Activated naive CD8-positive, alpha-beta T cell treated with anti-CD3 and anti-CD28 coated beads, Interleukin-2, amount 50 U/mL, for 24 hours (primary cell): Measurements from ENCODE around the gene CDK11A.
"Not testable (repeated sequence)": the region's sequence is repeated elsewhere in the genome, so short reads cannot be mapped to it uniquely, and the experiment has no call there.

Source experiments
- ATAC-seq: fragments of 150-1000 bp; cut with Tn5 transposase; one replicate; pipeline ENCODE4 v1.10.0; 2021
- DNase-seq: peaks from one replicate; pipeline ENCODE4 v3.0.0; 2021
- H3K27ac Mint-ChIP-seq: one replicate; pipeline ENCODE4 v1.8.0; 2021; ENCODE audit warnings: mild to moderate bottlenecking, mixed read lengths
- H3K27me3 Mint-ChIP-seq: one replicate; pipeline ENCODE4 v1.8.0; 2021; ENCODE audit warnings: mixed read lengths
- H3K36me3 Mint-ChIP-seq: one replicate; pipeline ENCODE4 v1.8.0; 2021; ENCODE audit warnings: low read depth, mixed read lengths
- H3K4me1 Mint-ChIP-seq: one replicate; pipeline ENCODE4 v1.8.0; 2021; ENCODE audit warnings: mixed read lengths
- H3K4me3 Mint-ChIP-seq: one replicate; pipeline ENCODE4 v1.8.0; 2021; ENCODE audit warnings: mild to moderate bottlenecking, moderate library complexity, mixed read lengths
- H3K9me3 Mint-ChIP-seq: one replicate; pipeline ENCODE4 v1.8.0; 2021; ENCODE audit warnings: mixed read lengths

CDK11A gene

GRCh38 chr1:1724035-1724864 is at the start of gene CDK11A:
Gene CDK11A, minus strand, starts transcription at chr1:1724357. Its CDS starts 1,539 bp downstream, at chr1:1722818.
- not testable (repeated sequence) for H3K4me1 Mint-ChIP-seq, H3K27me3 Mint-ChIP-seq, H3K9me3 Mint-ChIP-seq
- peak; percentile 95 for ATAC-seq
- peaks cover 20% of the 10 kb centered on the region for H3K36me3 Mint-ChIP-seq
- peak; percentile 92 for DNase-seq
- H3K4me3 Mint-ChIP-seq: peak within 1 kb of the TSS; percentile 83
- H3K27ac Mint-ChIP-seq: peak within 1 kb of the TSS; percentile 87

GRCh38 chr1:1773874-1774273 is 49.7 kb upstream of the CDK11A start:
- H3K4me1 Mint-ChIP-seq: peaks cover 36% of the 10 kb centered on the region
- peaks cover 2% of the 10 kb centered on the region for H3K27me3 Mint-ChIP-seq
- DNase-seq (no peak), ATAC-seq (no peak)
- peaks cover 40% of the 10 kb centered on the region for H3K36me3 Mint-ChIP-seq
- no peak overlapping the region for H3K4me3 Mint-ChIP-seq
- H3K27ac Mint-ChIP-seq: no peak overlapping the region
- H3K9me3 Mint-ChIP-seq: no peaks in the 10 kb centered on the region

- Mint-ChIP-seq H3K9me3 (no peaks in the 10 kb centered on the region), H3K27me3 (no peaks in the 10 kb centered on the region), H3K4me3 (no peak overlapping the region), H3K36me3 (peaks cover 46% of the 10 kb centered on the region), H3K27ac (no peak overlapping the region), H3K4me1 (peaks cover 20% of the 10 kb centered on the region)
- no peak for DNase-seq
- no peak for ATAC-seq
Observed at GRCh38 chr1:1771096-1771495, 46.9 kb upstream of the CDK11A start.

GRCh38 chr1:1770102-1770501 is 45.9 kb upstream of the CDK11A start:
- peaks cover 44% of the 10 kb centered on the region for H3K36me3 Mint-ChIP-seq
- no peak for ATAC-seq
- H3K4me1 Mint-ChIP-seq: peaks cover 10% of the 10 kb centered on the region
- DNase-seq: no peak
- H3K27ac Mint-ChIP-seq: no peak overlapping the region
- no peak overlapping the region for H3K4me3 Mint-ChIP-seq
- no peaks in the 10 kb centered on the region for H3K9me3 Mint-ChIP-seq
- no peaks in the 10 kb centered on the region for H3K27me3 Mint-ChIP-seq

- no peak overlapping the region for H3K4me3 Mint-ChIP-seq
- peaks cover 4% of the 10 kb centered on the region for H3K4me1 Mint-ChIP-seq
- no peaks in the 10 kb centered on the region for H3K27me3 Mint-ChIP-seq
- peaks cover 43% of the 10 kb centered on the region for H3K36me3 Mint-ChIP-seq
- no peaks in the 10 kb centered on the region for H3K9me3 Mint-ChIP-seq
- ATAC-seq (no peak), DNase-seq (no peak)
- H3K27ac Mint-ChIP-seq: no peak overlapping the region
Observed at GRCh38 chr1:1768249-1768992, 44.3 kb upstream of the CDK11A start.

- H3K36me3 Mint-ChIP-seq: peaks cover 32% of the 10 kb centered on the region
- H3K4me1 Mint-ChIP-seq: no peaks in the 10 kb centered on the region
- ATAC-seq: no peak
- H3K4me3 Mint-ChIP-seq: no peak overlapping the region
- H3K27ac Mint-ChIP-seq: no peak overlapping the region
- no peaks in the 10 kb centered on the region for H3K27me3 Mint-ChIP-seq
- no peak for DNase-seq
- no peaks in the 10 kb centered on the region for H3K9me3 Mint-ChIP-seq
Observed at GRCh38 chr1:1764876-1765470, 40.8 kb upstream of the CDK11A start.

GRCh38 chr1:1763657-1764621 is 39.8 kb upstream of the CDK11A start:
- DNase-seq (no peak), ATAC-seq (no peak)
- H3K9me3 Mint-ChIP-seq: no peaks in the 10 kb centered on the region
- H3K4me1 Mint-ChIP-seq: no peaks in the 10 kb centered on the region
- H3K4me3 Mint-ChIP-seq: no peak overlapping the region
- H3K27me3 Mint-ChIP-seq: no peaks in the 10 kb centered on the region
- peaks cover 30% of the 10 kb centered on the region for H3K36me3 Mint-ChIP-seq
- no peak overlapping the region for H3K27ac Mint-ChIP-seq

GRCh38 chr1:1761504-1762376 is 37.6 kb upstream of the CDK11A start:
- H3K4me1 Mint-ChIP-seq: no peaks in the 10 kb centered on the region
- H3K4me3 Mint-ChIP-seq: no peak overlapping the region
- H3K9me3 Mint-ChIP-seq: no peaks in the 10 kb centered on the region
- H3K27ac Mint-ChIP-seq: no peak overlapping the region
- DNase-seq (no peak), ATAC-seq (no peak)
- peaks cover 30% of the 10 kb centered on the region for H3K36me3 Mint-ChIP-seq
- no peaks in the 10 kb centered on the region for H3K27me3 Mint-ChIP-seq

GRCh38 chr1:1760715-1761114 is 36.6 kb upstream of the CDK11A start:
- ATAC-seq (no peak), DNase-seq (no peak)
- H3K27ac Mint-ChIP-seq: no peak overlapping the region
- no peaks in the 10 kb centered on the region for H3K27me3 Mint-ChIP-seq
- peaks cover 26% of the 10 kb centered on the region for H3K36me3 Mint-ChIP-seq
- no peak overlapping the region for H3K4me3 Mint-ChIP-seq
- no peaks in the 10 kb centered on the region for H3K4me1 Mint-ChIP-seq
- H3K9me3 Mint-ChIP-seq: no peaks in the 10 kb centered on the region

GRCh38 chr1:1760345-1760650 is 36.1 kb upstream of the CDK11A start:
- no peak overlapping the region for H3K27ac Mint-ChIP-seq
- no peaks in the 10 kb centered on the region for H3K9me3 Mint-ChIP-seq
- H3K4me1 Mint-ChIP-seq: no peaks in the 10 kb centered on the region
- no peak for ATAC-seq
- no peaks in the 10 kb centered on the region for H3K27me3 Mint-ChIP-seq
- peaks cover 26% of the 10 kb centered on the region for H3K36me3 Mint-ChIP-seq
- no peak for DNase-seq
- H3K4me3 Mint-ChIP-seq: no peak overlapping the region

- ATAC-seq (no peak), DNase-seq (no peak)
- Mint-ChIP-seq H3K27ac (no peak overlapping the region), H3K4me1 (no peaks in the 10 kb centered on the region), H3K27me3 (no peaks in the 10 kb centered on the region), H3K9me3 (no peaks in the 10 kb centered on the region), H3K4me3 (no peak overlapping the region), H3K36me3 (peaks cover 22% of the 10 kb centered on the region)
Observed at GRCh38 chr1:1759456-1760344, 35.5 kb upstream of the CDK11A start.

GRCh38 chr1:1758692-1759455 is 34.7 kb upstream of the CDK11A start:
- no peak for ATAC-seq
- no peak overlapping the region for H3K27ac Mint-ChIP-seq
- no peak for DNase-seq
- peaks cover 22% of the 10 kb centered on the region for H3K36me3 Mint-ChIP-seq
- no peaks in the 10 kb centered on the region for H3K4me1 Mint-ChIP-seq
- no peak overlapping the region for H3K4me3 Mint-ChIP-seq
- no peaks in the 10 kb centered on the region for H3K27me3 Mint-ChIP-seq
- no peaks in the 10 kb centered on the region for H3K9me3 Mint-ChIP-seq
